ENCODE data around the gene SYCE3. TPM values are rescaled to one million over a fixed set of nuclear protein-coding genes. Genes with fewer than 3 reads are reported as not detected.

The SYCE3 gene
- total RNA-seq, 1 experiment from 2014 or later = not detected

- Mint-ChIP-seq H3K4me3 (ENCODE audit: low read depth, unreplicated experiment) (peak overlapping the region; percentile 85), H3K27ac (ENCODE audit: unreplicated experiment) (peak overlapping the region; percentile 62), H3K4me1 (ENCODE audit: low read depth, unreplicated experiment) (peaks cover 20% of the 10 kb centered on the region), H3K27me3 (ENCODE audit: unreplicated experiment) (no peaks in the 10 kb centered on the region), H3K36me3 (ENCODE audit: insufficient read depth, unreplicated experiment) (peaks cover 86% of the 10 kb centered on the region), H3K9me3 (ENCODE audit: low read depth, unreplicated experiment) (no peaks in the 10 kb centered on the region)
- DNase-seq = no peak
- CTCF ChIA-PET = interaction anchor here (0.5 to 2.3 kb wide), 6 partner anchors 16 to 96 kb away, joined by 4 to 30 read pairs (median 8); partner anchors contain the start of genes LMF2, NCAPH2 and SYCE3
- no peak for TF ChIP-seq CTCF (IDR thresholded peaks at IDR 0.05; ENCODE audit: unreplicated experiment)
- BruUV-seq (replicated peaks) = no TSS peak
- intact Hi-C loops (cut with micrococcal nuclease; ENCODE audit: unreplicated experiment) = no loop called here
Measured at GRCh38 chr22:50524676-50525103, 38.0 kb downstream of the SYCE3 start.

- H3K9me3 Mint-ChIP-seq (ENCODE audit: low read depth, unreplicated experiment) = no peaks in the 10 kb centered on the region
- peaks cover 79% of the 10 kb centered on the region for H3K36me3 Mint-ChIP-seq (ENCODE audit: insufficient read depth, unreplicated experiment)
- peaks cover 20% of the 10 kb centered on the region for H3K4me1 Mint-ChIP-seq (ENCODE audit: low read depth, unreplicated experiment)
- H3K4me3 Mint-ChIP-seq (ENCODE audit: low read depth, unreplicated experiment) = peak overlapping the region; percentile 85
- intact Hi-C loops (cut with micrococcal nuclease; ENCODE audit: unreplicated experiment) = no loop called here
- no peaks in the 10 kb centered on the region for H3K27me3 Mint-ChIP-seq (ENCODE audit: unreplicated experiment)
- H3K27ac Mint-ChIP-seq (ENCODE audit: unreplicated experiment) = peak overlapping the region; percentile 62
- DNase-seq = no peak
- CTCF ChIA-PET = interaction anchor here (2.0 to 2.3 kb wide), 3 partner anchors 16 to 97 kb away, joined by 13 to 30 read pairs (median 19); partner anchors contain the start of genes LMF2, NCAPH2 and SYCE3
- TF ChIP-seq CTCF (IDR thresholded peaks at IDR 0.05; ENCODE audit: unreplicated experiment) = no peak
- no TSS peak for BruUV-seq (replicated peaks)
Measured at GRCh38 chr22:50523806-50524675, 38.7 kb downstream of the SYCE3 start.

GRCh38 chr22:50523458-50523805, 39.3 kb downstream of the SYCE3 start:
- intact Hi-C loops (cut with micrococcal nuclease; ENCODE audit: unreplicated experiment) = no loop called here
- TF ChIP-seq CTCF (IDR thresholded peaks at IDR 0.05; ENCODE audit: unreplicated experiment) = no peak
- CTCF ChIA-PET = no interaction called here
- no peaks in the 10 kb centered on the region for H3K27me3 Mint-ChIP-seq (ENCODE audit: unreplicated experiment)
- peaks cover 20% of the 10 kb centered on the region for H3K4me1 Mint-ChIP-seq (ENCODE audit: low read depth, unreplicated experiment)
- H3K27ac Mint-ChIP-seq (ENCODE audit: unreplicated experiment) = no peak overlapping the region
- no peak overlapping the region for H3K4me3 Mint-ChIP-seq (ENCODE audit: low read depth, unreplicated experiment)
- H3K9me3 Mint-ChIP-seq (ENCODE audit: low read depth, unreplicated experiment) = no peaks in the 10 kb centered on the region
- BruUV-seq (replicated peaks) = no TSS peak
- no peak for DNase-seq
- H3K36me3 Mint-ChIP-seq (ENCODE audit: insufficient read depth, unreplicated experiment) = peaks cover 73% of the 10 kb centered on the region

GRCh38 chr22:50522806-50523438, 39.8 kb downstream of the SYCE3 start:
- BruUV-seq (replicated peaks) = TSS peak; percentile 9

More at GRCh38 chr22:50522806-50523438, 39.8 kb downstream of the SYCE3 start:
- peaks cover 20% of the 10 kb centered on the region for H3K4me1 Mint-ChIP-seq (ENCODE audit: low read depth, unreplicated experiment)
- no peak for DNase-seq
- H3K27me3 Mint-ChIP-seq (ENCODE audit: unreplicated experiment) = no peaks in the 10 kb centered on the region
- no peaks in the 10 kb centered on the region for H3K9me3 Mint-ChIP-seq (ENCODE audit: low read depth, unreplicated experiment)
- no peak overlapping the region for H3K4me3 Mint-ChIP-seq (ENCODE audit: low read depth, unreplicated experiment)
- no peak for TF ChIP-seq CTCF (IDR thresholded peaks at IDR 0.05; ENCODE audit: unreplicated experiment)
- CTCF ChIA-PET = no interaction called here
- peaks cover 68% of the 10 kb centered on the region for H3K36me3 Mint-ChIP-seq (ENCODE audit: insufficient read depth, unreplicated experiment)
- intact Hi-C loops (cut with micrococcal nuclease; ENCODE audit: unreplicated experiment) = no loop called here
- no peak overlapping the region for H3K27ac Mint-ChIP-seq (ENCODE audit: unreplicated experiment)

Data from Calu3 (cell line).